A673 (cell line): ENCODE results near the gene MTFMT. TPM values are rescaled to one million over a fixed set of nuclear protein-coding genes. Genes with fewer than 3 reads are reported as not detected.

ENCODE experiments used
- BruUV-seq: library from RNA; stranded (reverse); fragments of 400-500 nt; replicated peaks from 2 replicates; lab custom pipeline; 2021; lab: Mats Ljungman, UMichigan
- CTCF ChIA-PET: fragments of 300-600 bp; sonication (Branson Sonifier 250); formaldehyde crosslinking; loops from one replicate; lab custom pipeline; 2022; ENCODE audit warnings: antibody characterized with exemption; lab: Charles Lee
- POLR2A ChIA-PET: fragments of 300-600 bp; sonication (Branson Sonifier 250); formaldehyde crosslinking; loops from one replicate; lab custom pipeline; 2022; ENCODE audit warnings: antibody characterized with exemption; ENCODE audit not compliant: low non-redundant PET; lab: Charles Lee
- DNase-seq: peaks from one replicate; pipeline ENCODE4 v3.0.0-alpha.2; 2015; ENCODE audit warnings: low spot score
- H3K27ac ChIP-seq: fragments of 200-600 bp; sonication (generic); 2 replicates; pipeline ENCODE4 v1.5.1; 2016; ENCODE audit warnings: mixed run types, low read depth, mild to moderate bottlenecking, mixed read lengths, antibody characterized with exemption, low read length; ENCODE audit not compliant: poor library complexity, severe bottlenecking
- H3K27me3 ChIP-seq: fragments of 200-600 bp; sonication (generic); replicated peaks from 2 replicates; pipeline ENCODE4 v1.6.1; 2017; ENCODE audit warnings: mixed run types, low read depth, mild to moderate bottlenecking, mixed read lengths, antibody characterized with exemption, low read length; ENCODE audit not compliant: insufficient read depth, poor library complexity
- H3K36me3 ChIP-seq: fragments of 200-600 bp; sonication (generic); 2 replicates; pipeline ENCODE4 v1.6.1; 2016; ENCODE audit warnings: mixed run types, mild to moderate bottlenecking, mixed read lengths, antibody characterized with exemption, low read length; ENCODE audit not compliant: insufficient read depth, poor library complexity, severe bottlenecking
- H3K4me1 ChIP-seq: fragments of 200-600 bp; sonication (generic); 2 replicates; pipeline ENCODE4 v1.6.1; 2017; ENCODE audit warnings: mixed run types, mild to moderate bottlenecking, mixed read lengths, antibody characterized with exemption, low read length; ENCODE audit not compliant: insufficient read depth, poor library complexity, severe bottlenecking
- H3K4me3 ChIP-seq: fragments of 200-600 bp; sonication (generic); 2 replicates; pipeline ENCODE4 v1.5.1; 2016; ENCODE audit warnings: low read depth, mixed run types, mild to moderate bottlenecking, mixed read lengths, low read length; ENCODE audit not compliant: poor library complexity, severe bottlenecking
- H3K9me3 ChIP-seq: fragments of 200-600 bp; sonication (generic); 2 replicates; pipeline ENCODE4 v1.6.1; 2016; ENCODE audit warnings: mixed run types, low read depth, mild to moderate bottlenecking, mixed read lengths, antibody characterized with exemption, low read length; ENCODE audit not compliant: poor library complexity, severe bottlenecking
- EZH2 ChIP-seq: fragments of 200-600 bp; sonication (generic); IDR thresholded peaks from 2 replicates; pipeline ENCODE4 v1.6.1; 2017; ENCODE audit warnings: borderline replicate concordance, low read depth, mild to moderate bottlenecking, mixed read lengths, antibody characterized with exemption, low read length; ENCODE audit not compliant: poor library complexity, severe bottlenecking
- intact Hi-C: fragments of 100-400 bp; cut with micrococcal nuclease; formaldehyde crosslinking; loops from one replicate; pipeline ENCODE4 v1.10.0; 2022; ENCODE audit not compliant: unreplicated experiment
- total RNA-seq: library from RNA; stranded (reverse); gene quantifications from 2 replicates; pipeline ENCODE4 v1.2.3, GENCODE V29; 2021
- TF ChIP-seq, protein P1 (sequence below): fragments of 300-800, 200-600 bp; sonication (generic); conservative IDR thresholded peaks from 2 replicates; pipeline ENCODE4 v1.5.1; 2017; ENCODE audit warnings: low read depth, mild to moderate bottlenecking, antibody characterized with exemption, low read length, moderate library complexity, mixed read lengths

MTFMT gene
- total RNA-seq, 1 experiment from 2014 or later = 26.2 TPM

DNA sequence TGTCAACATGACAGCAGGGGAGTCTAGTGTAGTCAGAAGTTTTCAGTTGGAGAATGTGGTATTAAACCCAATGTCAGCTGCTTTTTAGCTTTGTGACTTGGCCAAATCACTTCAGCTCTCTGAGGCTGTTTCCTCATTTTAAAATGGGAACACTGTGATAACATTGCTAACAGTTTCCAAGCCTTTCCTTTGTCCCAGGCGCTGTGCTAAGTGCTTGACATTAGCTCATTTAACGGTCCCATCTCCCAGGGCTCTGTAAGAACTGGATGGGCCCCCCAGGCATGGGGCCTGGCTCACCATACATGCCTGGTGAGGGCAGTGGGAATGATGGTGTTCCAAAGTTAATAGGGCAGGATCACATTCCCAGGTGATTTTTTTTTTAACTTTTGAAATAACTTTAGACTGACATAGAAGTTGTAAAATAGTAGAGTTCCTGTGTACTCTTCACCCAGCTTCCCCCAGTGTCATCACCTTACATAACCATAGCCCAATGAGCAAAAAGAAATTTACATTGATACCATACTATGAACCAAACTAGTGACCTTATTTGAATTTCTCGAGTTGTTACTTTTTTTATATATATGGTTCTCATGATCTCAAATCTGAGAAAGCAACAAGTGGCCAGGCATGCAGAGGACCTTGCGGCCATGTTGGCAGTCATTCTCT lies 30.6 kb upstream of the MTFMT start:
- no TSS peak for BruUV-seq
- Histone ChIP-seq H3K4me3 (no peak overlapping the region), H3K27ac (no peak overlapping the region), H3K27me3 (no peaks in the 10 kb centered on the region), H3K9me3 (no peaks in the 10 kb centered on the region), H3K4me1 (no peaks in the 10 kb centered on the region), H3K36me3 (no peaks in the 10 kb centered on the region)
- DNase-seq = no peak
- TF ChIP-seq EZH2 = no peak
- TF ChIP-seq, protein P1, sequence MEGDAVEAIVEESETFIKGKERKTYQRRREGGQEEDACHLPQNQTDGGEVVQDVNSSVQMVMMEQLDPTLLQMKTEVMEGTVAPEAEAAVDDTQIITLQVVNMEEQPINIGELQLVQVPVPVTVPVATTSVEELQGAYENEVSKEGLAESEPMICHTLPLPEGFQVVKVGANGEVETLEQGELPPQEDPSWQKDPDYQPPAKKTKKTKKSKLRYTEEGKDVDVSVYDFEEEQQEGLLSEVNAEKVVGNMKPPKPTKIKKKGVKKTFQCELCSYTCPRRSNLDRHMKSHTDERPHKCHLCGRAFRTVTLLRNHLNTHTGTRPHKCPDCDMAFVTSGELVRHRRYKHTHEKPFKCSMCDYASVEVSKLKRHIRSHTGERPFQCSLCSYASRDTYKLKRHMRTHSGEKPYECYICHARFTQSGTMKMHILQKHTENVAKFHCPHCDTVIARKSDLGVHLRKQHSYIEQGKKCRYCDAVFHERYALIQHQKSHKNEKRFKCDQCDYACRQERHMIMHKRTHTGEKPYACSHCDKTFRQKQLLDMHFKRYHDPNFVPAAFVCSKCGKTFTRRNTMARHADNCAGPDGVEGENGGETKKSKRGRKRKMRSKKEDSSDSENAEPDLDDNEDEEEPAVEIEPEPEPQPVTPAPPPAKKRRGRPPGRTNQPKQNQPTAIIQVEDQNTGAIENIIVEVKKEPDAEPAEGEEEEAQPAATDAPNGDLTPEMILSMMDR = no peak
- CTCF ChIA-PET = no interaction called here
- intact Hi-C loops = no loop called here
- POLR2A ChIA-PET = interaction anchor here (0.8 kb wide), 1 partner anchor 29 kb away, joined by 3 read pairs; no protein-coding TSS in a partner anchor

DNA sequence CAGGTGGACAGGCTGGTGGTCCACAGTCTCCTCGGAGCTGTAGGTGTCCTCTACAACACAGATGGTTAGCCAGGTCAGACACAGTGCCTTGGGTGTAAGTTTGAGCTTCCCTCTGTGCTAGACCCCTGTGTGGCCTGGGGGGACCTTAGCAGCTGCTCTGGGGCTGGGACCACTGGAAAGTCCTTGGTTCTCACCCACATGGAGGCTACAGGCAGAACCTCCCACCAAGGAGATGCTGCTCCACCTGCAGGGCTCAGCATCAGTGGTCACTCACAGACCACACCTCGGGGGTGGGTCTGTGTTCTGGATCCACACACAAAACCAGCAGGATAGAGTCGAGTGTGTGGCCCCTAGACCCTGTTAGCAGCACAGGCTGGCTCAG lies 29.9 kb upstream of the MTFMT start:
- intact Hi-C loops = no loop called here
- no peak for TF ChIP-seq EZH2
- TF ChIP-seq, protein P1 = no peak
- BruUV-seq = no TSS peak
- Histone ChIP-seq H3K27ac (no peak overlapping the region), H3K4me3 (no peak overlapping the region), H3K4me1 (no peaks in the 10 kb centered on the region), H3K27me3 (no peaks in the 10 kb centered on the region), H3K9me3 (no peaks in the 10 kb centered on the region), H3K36me3 (no peaks in the 10 kb centered on the region)
- ChIA-PET CTCF (no interaction called here), POLR2A (interaction anchor here (0.8 kb wide), 1 partner anchor 28 kb away, joined by 3 read pairs; no protein-coding TSS in a partner anchor)
- no peak for DNase-seq

DNA sequence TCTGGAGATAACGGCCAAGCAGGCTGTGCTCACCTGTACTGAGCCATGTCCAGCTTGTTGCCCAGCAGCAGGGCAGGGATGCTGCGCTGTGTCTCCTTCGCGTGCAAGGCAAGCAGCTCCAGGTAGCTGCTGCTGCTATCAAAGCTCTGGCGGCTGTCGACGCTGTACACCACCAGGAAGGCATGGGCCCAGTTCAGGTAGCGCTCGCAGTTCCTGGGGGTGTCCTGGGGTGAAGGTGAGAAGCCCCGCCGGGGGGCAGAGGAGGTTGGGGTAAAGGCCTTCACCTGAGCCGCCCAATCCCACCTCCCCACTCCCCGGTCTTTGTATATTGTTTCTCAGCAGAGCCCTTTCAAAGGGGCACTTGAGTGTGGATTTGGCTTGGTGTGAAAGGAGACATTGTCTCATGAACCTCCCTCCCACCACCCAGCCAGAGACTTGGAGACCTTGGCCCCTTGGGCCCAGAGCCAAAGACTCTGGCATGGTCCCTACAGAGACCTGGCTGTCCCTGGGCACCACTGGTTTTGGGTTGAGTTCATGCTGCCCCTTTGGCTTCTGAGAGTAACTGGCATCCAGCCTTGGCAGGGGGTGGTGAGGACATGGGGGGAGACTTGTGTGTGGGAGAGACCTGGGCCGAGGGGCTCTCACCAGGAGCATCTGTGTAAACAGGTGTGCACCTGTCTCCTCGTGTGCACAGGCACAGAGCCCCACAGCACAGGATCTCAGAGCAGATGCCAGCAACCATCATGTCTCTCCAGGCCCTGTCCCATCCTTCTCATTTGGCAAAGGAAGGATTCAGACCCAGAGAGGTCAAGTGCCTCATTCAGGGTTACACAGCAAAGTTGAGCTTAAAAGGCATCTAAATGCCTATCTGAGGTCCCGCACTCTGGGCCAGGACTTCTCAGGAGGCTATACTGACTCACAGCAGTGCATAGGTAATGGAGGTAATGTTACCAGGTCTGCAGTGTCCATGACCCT lies 29.2 kb upstream of the MTFMT start:
- no peaks in the 10 kb centered on the region for H3K4me1 ChIP-seq
- ChIA-PET CTCF (no interaction called here), POLR2A (no interaction called here)
- H3K36me3 ChIP-seq = no peaks in the 10 kb centered on the region
- no peaks in the 10 kb centered on the region for H3K9me3 ChIP-seq
- no TSS peak for BruUV-seq
- no peaks in the 10 kb centered on the region for H3K27me3 ChIP-seq
- no peak overlapping the region for H3K27ac ChIP-seq
- no peak for TF ChIP-seq EZH2
- TF ChIP-seq, protein P1 = no peak
- H3K4me3 ChIP-seq = no peak overlapping the region
- intact Hi-C loops = no loop called here
- DNase-seq = no peak
